HG03039 (cell line): ENCODE data around the gene C4A.
"Not testable (repeated sequence)": the region's sequence is repeated elsewhere in the genome, so short reads cannot be mapped to it uniquely, and the experiment has no call there.

Source experiments
- ATAC-seq: cut with Tn5 transposase; IDR thresholded peaks from one replicate; pipeline ENCODE4 v1.9.1; 2021; ENCODE audit warnings: mild to moderate bottlenecking, moderate library complexity; ENCODE audit not compliant: unreplicated experiment

The C4A gene

GRCh38 chr6:32047539-32047854 lies 65.6 kb downstream of the C4A start:
- no peak for ATAC-seq

- ATAC-seq = no peak
These were observed 66.3 kb downstream of the C4A start for GRCh38 chr6:32047855-32048766.

GRCh38 chr6:32049149-32049548 lies 67.3 kb downstream of the C4A start:
- ATAC-seq = not testable (repeated sequence)

- not testable (repeated sequence) for ATAC-seq
These were observed 67.9 kb downstream of the C4A start for GRCh38 chr6:32049736-32050135.

- ATAC-seq = no peak
These were observed 68.7 kb downstream of the C4A start for GRCh38 chr6:32050562-32050961.
